NCI-H2196 (cell line): ENCODE data around the gene GMDS.
A peak's percentile ranks its signal among the peaks of the same experiment; 100 is the strongest.

ENCODE experiments used
- DNase-seq: peaks from one replicate; lab custom pipeline; 2025; ENCODE audit not compliant: unreplicated experiment; lab: John Stamatoyannopoulos, UW

Gene GMDS

GRCh38 chr6:2047855-2048254, 197.6 kb downstream of the GMDS start:
- no peak for DNase-seq

GRCh38 chr6:2044192-2044591, 201.2 kb downstream of the GMDS start:
- no peak for DNase-seq

- DNase-seq: no peak
Measured at GRCh38 chr6:2042956-2043648, 202.3 kb downstream of the GMDS start.

- DNase-seq: no peak
Measured at GRCh38 chr6:2038092-2038491, 207.3 kb downstream of the GMDS start.

- no peak for DNase-seq
Measured at GRCh38 chr6:2037237-2037926, 208.0 kb downstream of the GMDS start.

- no peak for DNase-seq
Measured at GRCh38 chr6:2036710-2037023, 208.7 kb downstream of the GMDS start.

- DNase-seq: no peak
Measured at GRCh38 chr6:2035826-2036709, 209.3 kb downstream of the GMDS start.

GRCh38 chr6:2035046-2035445, 210.4 kb downstream of the GMDS start:
- no peak for DNase-seq

GRCh38 chr6:2034256-2034655, 211.1 kb downstream of the GMDS start:
- DNase-seq: no peak

- DNase-seq: no peak
Measured at GRCh38 chr6:2033544-2033943, 211.9 kb downstream of the GMDS start.

GRCh38 chr6:2030682-2031244, 214.6 kb downstream of the GMDS start:
- no peak for DNase-seq

GRCh38 chr6:2029952-2030351, 215.5 kb downstream of the GMDS start:
- no peak for DNase-seq

GRCh38 chr6:2029130-2029794, 216.1 kb downstream of the GMDS start:
- no peak for DNase-seq

GRCh38 chr6:2028457-2029038, 216.9 kb downstream of the GMDS start:
- DNase-seq: no peak

GRCh38 chr6:2026133-2026532, 219.3 kb downstream of the GMDS start:
- DNase-seq: no peak

GRCh38 chr6:2021713-2022125, 223.7 kb downstream of the GMDS start:
- DNase-seq: peak; percentile 83

GRCh38 chr6:2020909-2021308, 224.5 kb downstream of the GMDS start:
- peak; percentile 50 for DNase-seq

- DNase-seq: no peak
Measured at GRCh38 chr6:2019051-2019450, 226.4 kb downstream of the GMDS start.

- no peak for DNase-seq
Measured at GRCh38 chr6:2016040-2016439, 229.4 kb downstream of the GMDS start.

- no peak for DNase-seq
Measured at GRCh38 chr6:2008383-2008976, 236.9 kb downstream of the GMDS start.
